ENCODE data around the gene MACF1.

The MACF1 gene

GRCh38 chr1:39282537-39283216, 78.2 kb downstream of the MACF1 start:
- no peak for DNase-seq (ENCODE audit: low spot score)
- TF ChIP-seq, protein P1, sequence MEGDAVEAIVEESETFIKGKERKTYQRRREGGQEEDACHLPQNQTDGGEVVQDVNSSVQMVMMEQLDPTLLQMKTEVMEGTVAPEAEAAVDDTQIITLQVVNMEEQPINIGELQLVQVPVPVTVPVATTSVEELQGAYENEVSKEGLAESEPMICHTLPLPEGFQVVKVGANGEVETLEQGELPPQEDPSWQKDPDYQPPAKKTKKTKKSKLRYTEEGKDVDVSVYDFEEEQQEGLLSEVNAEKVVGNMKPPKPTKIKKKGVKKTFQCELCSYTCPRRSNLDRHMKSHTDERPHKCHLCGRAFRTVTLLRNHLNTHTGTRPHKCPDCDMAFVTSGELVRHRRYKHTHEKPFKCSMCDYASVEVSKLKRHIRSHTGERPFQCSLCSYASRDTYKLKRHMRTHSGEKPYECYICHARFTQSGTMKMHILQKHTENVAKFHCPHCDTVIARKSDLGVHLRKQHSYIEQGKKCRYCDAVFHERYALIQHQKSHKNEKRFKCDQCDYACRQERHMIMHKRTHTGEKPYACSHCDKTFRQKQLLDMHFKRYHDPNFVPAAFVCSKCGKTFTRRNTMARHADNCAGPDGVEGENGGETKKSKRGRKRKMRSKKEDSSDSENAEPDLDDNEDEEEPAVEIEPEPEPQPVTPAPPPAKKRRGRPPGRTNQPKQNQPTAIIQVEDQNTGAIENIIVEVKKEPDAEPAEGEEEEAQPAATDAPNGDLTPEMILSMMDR (IDR thresholded peaks at IDR 0.05; ENCODE audit: extremely low read depth, missing control alignments), result no peak

GRCh38 chr1:39283858-39284257, 79.4 kb downstream of the MACF1 start:
- DNase-seq (ENCODE audit: low spot score), result no peak
- TF ChIP-seq, protein P1 (IDR thresholded peaks at IDR 0.05; ENCODE audit: extremely low read depth, missing control alignments), result no peak

DNA sequence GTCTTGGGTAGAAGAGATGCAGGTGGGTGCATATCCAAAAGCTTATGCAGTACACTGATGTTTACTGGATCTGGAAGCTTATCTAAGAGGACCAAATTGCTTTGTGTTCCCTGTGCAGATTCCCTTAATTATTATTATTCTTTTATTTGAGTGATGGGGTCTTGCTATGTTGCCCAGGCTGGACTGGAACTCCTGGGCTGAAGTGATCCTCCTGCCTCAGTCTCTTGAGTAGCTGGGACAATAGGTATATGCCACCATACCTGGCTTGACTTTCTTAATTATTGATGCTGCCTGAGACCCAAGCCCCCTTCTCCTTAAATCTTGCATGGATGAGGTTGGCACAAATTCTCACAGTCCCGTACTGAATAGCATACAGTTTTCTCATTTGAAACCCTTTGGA, 83.0 kb downstream of the MACF1 start:
- TF ChIP-seq, protein P1 (IDR thresholded peaks at IDR 0.05; ENCODE audit: extremely low read depth, missing control alignments), result no peak
- DNase-seq (ENCODE audit: low spot score), result no peak

DNA sequence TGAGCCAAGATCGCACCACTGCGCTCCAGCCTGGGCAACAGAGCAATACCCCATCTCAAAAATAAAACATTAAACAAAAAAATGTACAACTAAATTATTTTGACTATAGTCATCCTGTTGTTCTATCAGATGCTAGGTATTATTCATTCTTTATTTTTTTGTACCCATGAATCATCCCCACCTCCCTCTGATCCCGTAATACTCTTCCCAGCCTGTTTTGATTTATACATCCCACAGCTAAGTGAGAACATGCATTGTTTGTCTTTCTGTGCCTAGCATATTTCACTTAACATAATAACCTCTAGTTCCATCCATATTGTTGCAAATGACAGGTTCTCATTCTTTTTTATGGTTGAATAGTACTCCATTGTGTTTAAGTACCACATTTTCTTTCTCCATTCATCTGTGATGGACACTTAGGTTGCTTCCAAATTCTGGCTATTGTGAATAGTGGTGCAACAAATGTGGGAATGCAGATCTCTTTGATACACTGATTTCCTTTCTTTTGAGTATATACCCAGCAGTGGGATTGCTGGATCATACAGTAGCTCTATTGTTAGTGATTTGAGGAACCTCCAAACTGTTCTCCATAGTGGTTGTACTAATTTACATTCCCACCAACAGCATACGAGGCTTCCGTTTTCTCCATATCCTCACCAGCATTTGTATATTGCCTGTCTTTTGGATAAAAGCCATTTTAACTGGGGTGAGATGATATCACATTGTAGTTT, 84.4 kb downstream of the MACF1 start:
- TF ChIP-seq, protein P1 (IDR thresholded peaks at IDR 0.05; ENCODE audit: extremely low read depth, missing control alignments), result no peak
- DNase-seq (ENCODE audit: low spot score), result no peak

GRCh38 chr1:39292401-39292800, 87.9 kb downstream of the MACF1 start:
- no peak for DNase-seq (ENCODE audit: low spot score)
- TF ChIP-seq, protein P1 (IDR thresholded peaks at IDR 0.05; ENCODE audit: extremely low read depth, missing control alignments), result no peak

GRCh38 chr1:39293375-39294070, 89.0 kb downstream of the MACF1 start:
- TF ChIP-seq, protein P1 (IDR thresholded peaks at IDR 0.05; ENCODE audit: extremely low read depth, missing control alignments), result no peak
- no peak for DNase-seq (ENCODE audit: low spot score)

DNA sequence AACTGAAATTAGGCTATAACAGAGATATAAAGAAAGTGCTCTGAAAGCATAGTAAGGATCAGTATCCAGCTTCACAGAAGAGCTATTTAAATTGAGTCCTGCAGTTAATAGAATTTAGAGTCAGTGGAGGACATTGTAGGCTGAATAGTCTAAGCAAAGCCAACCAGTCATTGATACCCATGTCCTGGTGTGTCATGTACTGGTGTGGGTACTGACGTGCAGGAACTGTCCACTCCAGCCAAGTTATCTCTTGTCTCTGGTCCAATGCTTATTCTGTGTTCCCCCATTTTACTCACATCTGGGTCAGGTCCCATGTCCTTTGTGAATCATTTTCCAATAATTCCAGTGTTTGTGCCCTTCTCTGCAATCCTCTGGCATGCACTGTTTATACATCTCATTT, 90.0 kb downstream of the MACF1 start:
- TF ChIP-seq, protein P1 (IDR thresholded peaks at IDR 0.05; ENCODE audit: extremely low read depth, missing control alignments), result no peak
- DNase-seq (ENCODE audit: low spot score), result no peak
